Neural cell (in vitro differentiated cells): Measurements from ENCODE around the gene SALL2. TPM values are rescaled to one million over a fixed set of nuclear protein-coding genes. Genes with fewer than 3 reads are reported as not detected.

ENCODE experiments used
- H2AFZ ChIP-seq: fragments of 200-600, 300-800 bp; sonication (generic), shearing (Covaris generic); 2 replicates; pipeline ENCODE4 v1.6.0; 2014; ENCODE audit warnings: low read depth, mild to moderate bottlenecking, antibody characterized with exemption, low read length, moderate library complexity
- H3F3A ChIP-seq: fragments of 200-600 bp; shearing (Covaris generic); 2 replicates; pipeline ENCODE4 v1.6.1; 2016; ENCODE audit warnings: mild to moderate bottlenecking, moderate library complexity, mixed read lengths, antibody characterized with exemption, low read length; ENCODE audit not compliant: insufficient read depth, poor library complexity, severe bottlenecking
- H3K27ac ChIP-seq: fragments of 200-600, 300-800 bp; sonication (generic), shearing (Covaris generic); 2 replicates; pipeline ENCODE4 v1.5.1; 2014; ENCODE audit warnings: mild to moderate bottlenecking, low read length, moderate library complexity
- H3K27me3 ChIP-seq: fragments of 300-800, 200-600 bp; sonication (generic), shearing (Covaris generic); 2 replicates; pipeline ENCODE4 v1.6.0; 2014; ENCODE audit warnings: mild to moderate bottlenecking, low read depth, low read length, moderate library complexity; ENCODE audit not compliant: insufficient read depth
- H3K36me3 ChIP-seq: fragments of 300-800, 200-600 bp; sonication (generic), shearing (Covaris generic); 2 replicates; pipeline ENCODE4 v1.5.1; 2014; ENCODE audit warnings: mild to moderate bottlenecking, antibody characterized with exemption, low read length, moderate library complexity; ENCODE audit not compliant: insufficient read depth
- H3K4me2 ChIP-seq: fragments of 300-800, 200-600 bp; sonication (generic), shearing (Covaris generic); 2 replicates; pipeline ENCODE4 v1.6.0; 2014; ENCODE audit warnings: mild to moderate bottlenecking, low read length
- H3K4me3 ChIP-seq: fragments of 300-800, 200-600 bp; sonication (generic), shearing (Covaris generic); 2 replicates; pipeline ENCODE4 v1.5.1; 2014; ENCODE audit warnings: mild to moderate bottlenecking, low read length, moderate library complexity
- H3K79me2 ChIP-seq: fragments of 200-600 bp; shearing (Covaris generic); replicated peaks from 2 replicates; pipeline ENCODE4 v1.6.0; 2014; ENCODE audit warnings: mild to moderate bottlenecking, low read length, moderate library complexity; ENCODE audit not compliant: insufficient read depth
- H3K9ac ChIP-seq: fragments of 300-800, 200-600 bp; sonication (generic), shearing (Covaris generic); 2 replicates; pipeline ENCODE4 v1.6.1; 2016; ENCODE audit warnings: mild to moderate bottlenecking, low read length, mixed read lengths
- H3K9me2 ChIP-seq: fragments of 200-600 bp; shearing (Covaris generic); 2 replicates; pipeline ENCODE4 v1.6.1; 2016; ENCODE audit warnings: mild to moderate bottlenecking, low read length, mixed read lengths; ENCODE audit not compliant: insufficient read depth
- H3K9me3 ChIP-seq: fragments of 200-600, 300-800 bp; sonication (generic), shearing (Covaris generic); 2 replicates; pipeline ENCODE4 v1.6.1; 2016; ENCODE audit warnings: mild to moderate bottlenecking, mixed run types, low read length, moderate library complexity, mixed read lengths
- H4K20me1 ChIP-seq: fragments of 200-600 bp; shearing (Covaris generic); 2 replicates; pipeline ENCODE4 v1.6.1; 2016; ENCODE audit warnings: mild to moderate bottlenecking, mixed run types; ENCODE audit not compliant: insufficient read depth
- CTCF ChIP-seq: fragments of 450-650 bp; IDR thresholded peaks from 2 replicates; pipeline ENCODE4 v1.5.1; 2014; ENCODE audit warnings: antibody characterized with exemption, mild to moderate bottlenecking, moderate library complexity; ENCODE audit not compliant: poor library complexity, severe bottlenecking
- EP300 ChIP-seq: fragments of 450-650 bp; conservative IDR thresholded peaks from 2 replicates; pipeline ENCODE4 v1.6.1; 2014; ENCODE audit warnings: antibody characterized with exemption, mild to moderate bottlenecking, moderate library complexity; ENCODE audit not compliant: poor library complexity, severe bottlenecking
- EZH2 ChIP-seq: fragments of 200-600, 300-800 bp; shearing (Covaris generic), sonication (generic); IDR thresholded peaks from 2 replicates; pipeline ENCODE4 v1.6.1; 2014; ENCODE audit warnings: antibody characterized with exemption, low read length, borderline replicate concordance, mild to moderate bottlenecking; ENCODE audit not compliant: insufficient read depth, poor library complexity, severe bottlenecking
- MXI1 ChIP-seq: fragments of 450-650 bp; conservative IDR thresholded peaks from 2 replicates; pipeline ENCODE4 v1.6.1; 2014; ENCODE audit warnings: antibody characterized with exemption, mild to moderate bottlenecking; ENCODE audit not compliant: poor library complexity, severe bottlenecking
- POLR2AphosphoS5 ChIP-seq: IDR thresholded peaks from 2 replicates; pipeline ENCODE4 v1.6.1; 2012
- RAD21 ChIP-seq: fragments of 450-650 bp; conservative IDR thresholded peaks from 2 replicates; pipeline ENCODE4 v1.6.1; 2014; ENCODE audit warnings: antibody characterized with exemption, mild to moderate bottlenecking, moderate library complexity
- REST ChIP-seq: IDR thresholded peaks from 2 replicates; pipeline ENCODE4 v1.6.1; 2012; ENCODE audit warnings: borderline replicate concordance
- SMC3 ChIP-seq: fragments of 450-650 bp; conservative IDR thresholded peaks from 2 replicates; pipeline ENCODE4 v1.6.1; 2014; ENCODE audit warnings: antibody characterized with exemption, mild to moderate bottlenecking, moderate library complexity; ENCODE audit not compliant: poor library complexity
- TAF1 ChIP-seq: IDR thresholded peaks from 2 replicates; pipeline ENCODE4 v1.6.1; 2012; ENCODE audit warnings: low read depth
- polyA plus RNA-seq: library from polyadenylated mRNA; depleted of rRNA; stranded (reverse); fragments of >200 nt; gene quantifications from 2 replicates; pipeline ENCODE4 v1.2.3, GENCODE V29; 2014

SALL2 gene
- polyA plus RNA-seq, 1 donor from 2014 or later: 23.6 TPM

DNA sequence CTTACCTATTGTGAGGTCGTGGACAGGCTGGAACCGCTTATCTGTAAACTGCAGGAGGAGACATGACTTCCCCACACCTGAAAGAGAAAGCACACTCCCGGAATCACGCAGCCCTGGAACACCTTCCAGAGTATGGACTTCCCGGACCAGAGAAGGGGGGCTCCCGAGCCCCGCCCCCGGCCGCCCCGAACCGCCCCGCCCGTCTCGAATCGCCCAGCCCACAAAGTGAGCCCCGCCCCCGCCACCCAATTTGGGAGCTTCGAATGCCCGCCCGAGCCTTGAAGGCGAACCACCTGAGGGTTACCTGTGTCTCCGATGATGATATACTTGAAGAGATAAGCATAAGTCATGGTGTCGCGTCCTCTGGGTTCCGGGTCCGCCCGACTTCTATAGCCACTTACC is 49.6 kb downstream of the SALL2 start:
- no peaks in the 10 kb centered on the region for H3K36me3 ChIP-seq
- H3K4me3 ChIP-seq: peak overlapping the region; percentile 97
- H3K27ac ChIP-seq: peak overlapping the region; percentile 82
- no peaks in the 10 kb centered on the region for H3K27me3 ChIP-seq
- H3K9ac ChIP-seq: peak overlapping the region; percentile 72
- H4K20me1 ChIP-seq: no peaks in the 10 kb centered on the region
- no peak for TF ChIP-seq REST
- TF ChIP-seq MXI1: no peak
- TF ChIP-seq TAF1: no peak
- TF ChIP-seq RAD21: no peak
- TF ChIP-seq EZH2: no peak
- no peak for TF ChIP-seq POLR2AphosphoS5
- no peak for TF ChIP-seq SMC3
- H3K9me2 ChIP-seq: no peaks in the 10 kb centered on the region
- H3F3A ChIP-seq: peaks cover 7% of the 10 kb centered on the region
- H3K79me2 ChIP-seq: peaks cover 42% of the 10 kb centered on the region
- no peaks in the 10 kb centered on the region for H3K9me3 ChIP-seq
- peak overlapping the region; percentile 59 for H2AFZ ChIP-seq
- peak overlapping the region; percentile 91 for H3K4me2 ChIP-seq

- peaks cover 42% of the 10 kb centered on the region for H3K79me2 ChIP-seq
- peak overlapping the region; percentile 82 for H3K27ac ChIP-seq
- TF ChIP-seq SMC3 (no peak), CTCF (no peak), EZH2 (no peak), EP300 (no peak), POLR2AphosphoS5 (no peak), RAD21 (no peak), REST (no peak), TAF1 (no peak), MXI1 (no peak)
Measured at GRCh38 chr14:21475767-21476522, 50.2 kb downstream of the SALL2 start.

More at GRCh38 chr14:21475767-21476522, 50.2 kb downstream of the SALL2 start:
- Histone ChIP-seq H3K27me3 (no peaks in the 10 kb centered on the region), H3K9me2 (no peaks in the 10 kb centered on the region), H3K9me3 (no peaks in the 10 kb centered on the region), H2AFZ (peak overlapping the region; percentile 59), H3K36me3 (no peaks in the 10 kb centered on the region), H3K9ac (peak overlapping the region; percentile 72), H3K4me2 (peak overlapping the region; percentile 91), H3K4me3 (peak overlapping the region; percentile 97), H3F3A (peaks cover 7% of the 10 kb centered on the region), H4K20me1 (no peaks in the 10 kb centered on the region)
